Urinary bladder (tissue), 4 donors: ENCODE measurements around the gene EEF1AKMT2. TPM values are rescaled to one million over a fixed set of nuclear protein-coding genes. Genes with fewer than 3 reads are reported as not detected.

Source experiments
- DNase-seq: peaks from one replicate; pipeline ENCODE4 v3.0.0-alpha.2; 2015; ENCODE audit errors: extremely low spot score
- H3K27ac ChIP-seq: one replicate; pipeline ENCODE4 v1.5.1; 2013; ENCODE audit warnings: low read depth, mild to moderate bottlenecking, moderate library complexity
- H3K36me3 ChIP-seq: one replicate; pipeline ENCODE4 v1.6.1; 2013; ENCODE audit warnings: mild to moderate bottlenecking, moderate library complexity; ENCODE audit not compliant: insufficient read depth
- H3K4me1 ChIP-seq: one replicate; pipeline ENCODE4 v1.6.1; 2013; ENCODE audit warnings: mild to moderate bottlenecking, moderate library complexity; ENCODE audit not compliant: insufficient read depth
- H3K4me3 ChIP-seq: one replicate; pipeline ENCODE4 v1.5.1; 2013; ENCODE audit warnings: low read depth, low read length
- WGBS: extraction: QIAGEN DNeasy Blood & Tissue Kit; methylation state at CpG from one replicate; pipeline ENCODE4 v1.1.7; 2013; 5-methylcytosine and 5-hydroxymethylcytosine counted together
- polyA plus RNA-seq: library from polyadenylated mRNA; stranded (reverse); fragments of 200-250 nt; gene quantifications from one replicate; pipeline ENCODE4 v1.2.3, GENCODE V29; 2013
- small RNA-seq: library from RNA; depleted of rRNA; stranded (forward); fragments of <200 nt; gene quantifications from one replicate; pipeline ENCODE3, GENCODE V24; 2014
- total RNA-seq: library from RNA; depleted of rRNA; stranded (reverse); fragments of >200 nt; gene quantifications from one replicate; pipeline ENCODE4 v1.2.3, GENCODE V29; 2014
- donor health status: healthy with polysubstance abuse.
- donor health status: healthy.

The EEF1AKMT2 gene
- total and polyA plus RNA-seq, 2 donors, result 12.1 to 65.9 TPM

GRCh38 chr10:124717041-124717757 lies 74.5 kb downstream of the EEF1AKMT2 start:
- DNase-seq, result no peak

GRCh38 chr10:124716369-124716768 lies 75.3 kb downstream of the EEF1AKMT2 start:
- H3K4me1 ChIP-seq, result peaks cover 3% of the 10 kb centered on the region
- no peak overlapping the region for H3K4me3 ChIP-seq
- no peaks in the 10 kb centered on the region for H3K36me3 ChIP-seq
- DNase-seq, result no peak
- H3K27ac ChIP-seq, result no peak overlapping the region
- WGBS, result 92% methylated on average over 4 of the region's 4 CpGs

More at GRCh38 chr10:124717041-124717757, 74.5 kb downstream of the EEF1AKMT2 start:
- H3K4me1 ChIP-seq, result peaks cover 3% of the 10 kb centered on the region
- 92% methylated on average over 9 of the region's 9 CpGs for WGBS
- H3K4me3 ChIP-seq, result no peak overlapping the region
- no peaks in the 10 kb centered on the region for H3K36me3 ChIP-seq
- no peak overlapping the region for H3K27ac ChIP-seq

- H3K4me1 ChIP-seq, result peaks cover 3% of the 10 kb centered on the region
- no peaks in the 10 kb centered on the region for H3K36me3 ChIP-seq
- DNase-seq, result no peak
- 65% methylated on average over 6 of the region's 6 CpGs for WGBS
- H3K4me3 ChIP-seq, result no peak overlapping the region
- H3K27ac ChIP-seq, result no peak overlapping the region
Measured at GRCh38 chr10:124715439-124715838, 76.2 kb downstream of the EEF1AKMT2 start.

GRCh38 chr10:124713679-124714255 lies 77.9 kb downstream of the EEF1AKMT2 start:
- WGBS, result 55% methylated on average over 10 of the region's 10 CpGs

DNA sequence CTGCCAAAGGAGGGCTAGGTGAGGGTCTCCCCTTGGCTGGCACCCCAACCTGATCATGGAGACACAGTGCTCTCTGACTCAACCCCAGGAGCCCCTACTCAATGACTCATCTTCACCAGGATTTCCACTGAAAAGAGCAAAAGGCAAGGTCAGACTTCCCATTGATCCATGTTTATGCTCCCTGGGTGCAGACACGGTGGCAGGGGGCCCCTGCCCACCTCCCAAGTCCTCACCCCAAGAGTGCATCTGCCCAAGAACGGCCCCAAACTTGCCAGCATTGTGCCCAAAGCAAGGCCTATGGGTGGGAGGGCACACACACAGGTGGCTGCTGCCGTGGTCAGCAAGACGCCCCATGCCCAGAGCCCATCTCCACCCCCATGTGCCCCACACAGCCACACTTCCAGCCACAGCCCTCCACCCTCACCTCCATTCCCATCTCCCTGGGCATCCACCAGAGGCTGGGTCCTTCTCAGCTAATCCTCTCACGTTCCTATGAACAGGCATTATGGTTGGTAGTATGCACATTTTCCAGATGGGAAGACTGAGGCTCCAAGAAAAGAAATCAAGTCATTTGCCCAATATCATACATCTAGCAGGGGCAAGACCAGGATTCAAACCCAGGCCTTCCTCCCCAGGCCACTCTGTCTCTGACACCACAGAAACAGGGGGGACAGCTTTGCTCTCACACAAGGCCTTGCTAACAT lies 78.8 kb downstream of the EEF1AKMT2 start:
- peaks cover 3% of the 10 kb centered on the region for H3K4me1 ChIP-seq
- no peak overlapping the region for H3K4me3 ChIP-seq
- no peak for DNase-seq
- no peak overlapping the region for H3K27ac ChIP-seq
- no peaks in the 10 kb centered on the region for H3K36me3 ChIP-seq
- WGBS, result 88% methylated on average over 5 of the region's 5 CpGs

More at GRCh38 chr10:124713679-124714255, 77.9 kb downstream of the EEF1AKMT2 start:
- no peak overlapping the region for H3K27ac ChIP-seq
- H3K4me1 ChIP-seq, result peaks cover 3% of the 10 kb centered on the region
- no peak for DNase-seq
- no peak overlapping the region for H3K4me3 ChIP-seq
- H3K36me3 ChIP-seq, result no peaks in the 10 kb centered on the region

DNA sequence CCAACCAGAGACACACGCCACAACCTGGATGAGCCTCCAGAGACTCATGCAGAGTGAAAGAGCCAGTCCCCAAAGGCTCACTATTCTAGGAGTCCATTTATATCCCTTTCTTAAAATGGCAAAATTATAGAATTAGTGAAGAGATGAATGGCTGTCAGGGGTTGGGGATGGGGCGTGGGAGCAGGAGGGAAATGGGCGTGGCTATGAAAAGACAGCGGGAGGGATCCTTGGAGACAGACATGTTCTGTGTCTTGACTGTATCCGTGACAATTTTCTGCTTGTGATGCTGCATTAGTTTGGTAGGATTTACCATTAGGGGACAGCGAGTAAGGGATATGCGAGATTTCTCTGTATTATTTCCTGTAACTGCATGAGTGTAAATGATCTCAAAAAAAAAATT lies 80.5 kb downstream of the EEF1AKMT2 start:
- Histone ChIP-seq H3K4me1 (peaks cover 7% of the 10 kb centered on the region), H3K4me3 (no peak overlapping the region), H3K27ac (no peak overlapping the region), H3K36me3 (no peaks in the 10 kb centered on the region)
- WGBS, result 77% methylated on average over 7 of the region's 7 CpGs
- no peak for DNase-seq

- Histone ChIP-seq H3K36me3 (no peaks in the 10 kb centered on the region), H3K4me1 (peaks cover 7% of the 10 kb centered on the region), H3K4me3 (no peak overlapping the region), H3K27ac (no peak overlapping the region)
- DNase-seq, result no peak
- 79% methylated on average over 14 of the region's 14 CpGs for WGBS
Measured at GRCh38 chr10:124710266-124710881, 81.3 kb downstream of the EEF1AKMT2 start.

DNA sequence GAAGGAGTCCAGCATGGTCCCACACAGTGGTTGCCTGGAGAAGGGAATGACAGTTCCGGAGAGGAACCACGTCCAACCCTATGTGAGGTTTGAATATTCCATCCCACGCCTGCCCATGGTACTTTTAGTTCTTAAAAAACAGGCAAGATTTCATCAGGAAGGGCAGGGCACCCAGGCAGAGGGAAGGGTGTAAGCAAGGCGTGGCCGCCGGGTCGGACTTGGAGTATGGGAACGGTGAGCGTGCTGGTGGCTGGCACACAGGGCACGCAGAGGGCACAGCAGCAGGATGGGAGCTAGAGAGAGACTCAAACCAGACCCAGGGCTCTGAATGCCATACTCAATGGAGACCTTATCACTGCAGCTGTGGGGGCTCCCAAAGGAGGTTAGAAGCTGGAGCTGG lies 81.8 kb downstream of the EEF1AKMT2 start:
- H3K36me3 ChIP-seq, result no peaks in the 10 kb centered on the region
- no peak for DNase-seq
- H3K27ac ChIP-seq, result no peak overlapping the region
- no peak overlapping the region for H3K4me3 ChIP-seq
- 72% methylated on average over 10 of the region's 10 CpGs for WGBS
- peaks cover 7% of the 10 kb centered on the region for H3K4me1 ChIP-seq

- H3K36me3 ChIP-seq, result no peaks in the 10 kb centered on the region
- peak overlapping the region; percentile 30 for H3K27ac ChIP-seq
- peaks cover 7% of the 10 kb centered on the region for H3K4me1 ChIP-seq
- no peak for DNase-seq
- WGBS, result 74% methylated on average over 11 of the region's 11 CpGs
- H3K4me3 ChIP-seq, result no peak overlapping the region
Measured at GRCh38 chr10:124708922-124709520, 82.7 kb downstream of the EEF1AKMT2 start.

- Histone ChIP-seq H3K36me3 (no peaks in the 10 kb centered on the region), H3K4me1 (peaks cover 7% of the 10 kb centered on the region), H3K27ac (no peak overlapping the region), H3K4me3 (no peak overlapping the region)
- WGBS, result 53% methylated on average over 9 of the region's 9 CpGs
- DNase-seq, result no peak
Measured at GRCh38 chr10:124708246-124708779, 83.4 kb downstream of the EEF1AKMT2 start.

Small RNA genes lying within 50 kb of the gene (small RNA-seq; reads per million reads assigned to genes)
- not detected for gene RF00019

Other genes with a start within 250 kb of the EEF1AKMT2 start
- gene FAM53B, start 47.5 kb downstream of the EEF1AKMT2 start, total RNA-seq, result 19.8 TPM
- 15.9 TPM for gene FAM53B, start 47.5 kb downstream of the EEF1AKMT2 start, polyA plus RNA-seq
- gene ABRAXAS2, start 9.9 kb upstream of the EEF1AKMT2 start, total RNA-seq, result 16.4 TPM
- 11.2 TPM for gene ABRAXAS2, start 9.9 kb upstream of the EEF1AKMT2 start, polyA plus RNA-seq
- gene ZRANB1, start 150.2 kb upstream of the EEF1AKMT2 start, total RNA-seq, result 53.0 TPM
- gene ZRANB1, start 150.2 kb upstream of the EEF1AKMT2 start, polyA plus RNA-seq, result 17.6 TPM